LoVo (cell line): ENCODE measurements around the gene CA5B.
"Not testable (repeated sequence)": the region's sequence is repeated elsewhere in the genome, so short reads cannot be mapped to it uniquely, and the experiment has no call there.

Experiments
- DNase-seq: peaks from one replicate; pipeline ENCODE4 v3.0.0-alpha.2; 2016; ENCODE audit warnings: low spot score

CA5B gene

DNA sequence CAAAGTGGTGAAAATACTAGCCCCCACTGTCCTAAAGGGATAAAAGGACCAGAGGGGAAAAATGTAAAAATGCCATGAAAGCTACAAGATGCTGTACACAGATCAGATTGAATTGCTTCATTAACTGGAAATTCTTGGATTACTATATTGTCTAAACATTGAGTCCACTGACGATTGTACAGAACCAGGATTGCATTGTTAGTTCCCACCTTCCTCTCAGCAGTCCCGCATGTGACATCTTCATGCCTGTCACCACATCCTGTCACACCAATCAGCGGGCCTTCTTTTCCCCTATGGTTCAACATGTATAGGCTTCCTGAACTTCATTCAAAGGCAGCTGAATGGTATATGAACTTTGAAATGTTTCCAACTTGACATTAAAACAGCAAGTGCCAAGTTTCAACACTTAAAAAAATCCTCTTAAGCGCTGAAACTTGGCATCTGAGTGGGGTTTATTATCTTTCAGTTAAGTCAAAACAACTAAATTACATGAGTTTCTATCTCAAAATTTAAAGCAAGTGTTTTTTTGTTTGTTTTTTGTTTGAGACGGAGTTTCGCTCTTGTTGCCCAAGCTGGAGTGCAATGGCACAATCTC is 76.8 kb downstream of the CA5B start:
- DNase-seq = no peak

DNA sequence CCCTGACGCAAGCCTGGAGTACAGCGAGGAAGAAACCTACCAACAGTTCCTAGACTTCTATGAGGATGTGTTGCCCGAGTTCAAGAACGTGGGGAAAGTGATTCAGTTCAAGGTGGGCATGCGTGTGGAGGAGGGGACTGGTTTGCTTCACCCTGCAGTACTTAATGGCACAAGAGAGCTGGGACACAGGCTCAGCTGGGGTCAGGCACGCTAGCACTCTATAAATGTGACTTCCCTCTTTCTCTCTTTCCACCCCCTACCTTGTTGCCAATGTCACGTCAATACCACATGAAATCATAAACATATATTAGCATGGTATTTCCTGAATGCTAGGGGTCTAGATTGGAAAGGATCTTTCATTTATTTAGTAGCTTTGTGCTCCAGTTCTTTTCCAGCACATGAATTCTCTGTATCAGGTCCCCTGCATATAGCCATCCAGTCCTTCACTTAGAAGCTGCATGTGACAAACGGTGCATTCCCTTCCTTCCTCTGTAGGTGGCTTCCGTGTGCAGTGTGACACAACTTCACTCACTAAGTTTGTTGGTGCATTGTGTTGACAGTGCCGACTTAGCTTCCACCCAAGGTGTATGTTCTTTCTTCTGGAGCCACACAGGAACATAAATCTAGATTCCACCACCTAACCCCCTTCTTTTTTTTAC is 77.8 kb downstream of the CA5B start:
- DNase-seq = no peak

DNA sequence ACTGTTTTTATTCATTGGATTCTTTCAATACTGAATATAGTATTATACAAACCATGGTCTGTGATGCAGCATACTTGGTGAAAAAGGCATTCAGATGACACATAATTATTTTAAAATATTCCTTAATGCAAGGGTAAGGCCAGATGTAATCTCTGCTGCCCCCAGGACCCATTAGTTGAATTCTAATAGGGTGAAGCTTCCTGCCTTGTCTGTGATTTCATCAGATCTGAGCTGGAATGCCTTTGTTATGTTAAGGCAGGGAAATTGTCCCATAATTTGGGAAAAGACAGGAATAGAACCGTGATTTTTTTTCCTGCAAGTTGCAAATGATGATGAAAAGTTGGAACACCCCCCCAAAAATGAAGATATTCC is 78.4 kb downstream of the CA5B start:
- DNase-seq = no peak

GRCh38 chrX:15816886-15817285 is 78.8 kb downstream of the CA5B start:
- DNase-seq = no peak

GRCh38 chrX:15820106-15821073 is 82.3 kb downstream of the CA5B start:
- DNase-seq = no peak

DNA sequence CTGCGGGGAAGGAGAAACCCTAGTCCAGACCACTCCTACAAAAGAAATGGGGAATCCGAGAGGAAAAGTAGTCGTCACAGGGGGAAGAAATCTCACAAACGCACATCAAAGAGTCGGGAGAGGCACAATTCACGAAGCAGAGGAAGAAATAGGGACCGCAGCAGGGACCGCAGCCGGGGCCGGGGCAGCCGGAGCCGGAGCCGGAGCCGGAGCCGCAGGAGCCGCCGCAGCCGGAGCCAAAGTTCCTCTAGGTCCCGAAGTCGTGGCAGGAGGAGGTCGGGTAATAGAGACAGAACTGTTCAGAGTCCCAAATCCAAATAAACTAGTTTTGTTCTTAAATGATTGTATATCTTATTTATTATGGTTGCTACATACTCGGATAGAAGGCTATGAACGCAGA is 84.9 kb downstream of the CA5B start:
- DNase-seq = no peak

DNA sequence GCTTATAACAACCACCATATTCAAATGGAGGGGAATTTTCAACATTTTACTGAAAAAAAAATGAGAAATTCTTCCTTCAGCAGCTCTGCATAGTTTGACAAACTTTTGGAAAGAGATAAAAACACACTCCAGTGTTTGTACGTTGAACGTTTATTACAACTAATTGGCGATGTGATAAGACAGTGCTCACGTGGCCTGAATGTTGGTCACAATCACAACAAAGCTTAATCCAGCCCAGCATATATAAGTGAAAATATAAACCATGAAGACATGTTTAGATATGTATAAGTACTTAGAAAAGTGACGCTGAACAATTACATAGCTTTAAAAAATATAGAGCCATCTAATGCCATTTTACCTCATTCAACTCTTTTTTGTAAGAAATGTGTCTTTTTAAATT is 87.9 kb downstream of the CA5B start:
- DNase-seq = no peak

GRCh38 chrX:15829217-15829616 is 91.1 kb downstream of the CA5B start:
- no peak for DNase-seq

DNA sequence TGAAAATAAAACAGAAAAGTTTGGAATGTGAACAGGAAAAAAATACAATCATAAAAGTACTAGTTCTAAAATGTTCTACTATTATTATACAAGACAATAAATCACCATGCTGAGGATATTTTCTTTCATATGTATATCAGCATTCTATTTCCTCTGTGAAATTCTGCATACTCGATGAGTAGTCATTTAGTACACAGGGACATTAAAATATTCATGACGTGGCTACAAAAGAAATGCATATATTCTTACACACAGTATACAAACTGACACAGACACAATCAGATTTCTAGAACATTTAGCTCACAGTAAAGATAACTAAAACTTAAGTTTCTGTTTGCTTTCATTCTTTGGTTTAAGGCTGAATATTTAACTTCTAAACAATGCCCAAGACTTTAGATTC is 93.3 kb downstream of the CA5B start:
- DNase-seq = not testable (repeated sequence)

- no peak for DNase-seq
Measured at GRCh38 chrX:15834053-15834452, 96.0 kb downstream of the CA5B start.

- peak; percentile 4 for DNase-seq
Measured at GRCh38 chrX:15834827-15835595, 96.9 kb downstream of the CA5B start.
